GM13976 (cell line): ENCODE measurements around the gene ZNF599.

Source experiments
- DNase-seq: peaks from one replicate; pipeline ENCODE4 v3.0.0; 2012; ENCODE audit warnings: low spot score
- in situ Hi-C: fragments of 300-500 bp; cut with MboI; formaldehyde crosslinking; loops from one replicate; pipeline ENCODE4 v1.12.0; 2022; ENCODE audit warnings: low sequenced_read_pairs, mixed read lengths, inconsistent platforms; ENCODE audit not compliant: unreplicated experiment
- TF ChIP-seq, protein P1 (sequence below): IDR thresholded peaks from 2 replicates; pipeline ENCODE4 v1.5.1; 2012; ENCODE audit warnings: borderline replicate concordance, mild to moderate bottlenecking; ENCODE audit not compliant: insufficient read depth; ENCODE audit errors: extremely low read depth, missing control alignments, control extremely low read depth

The ZNF599 gene

DNA sequence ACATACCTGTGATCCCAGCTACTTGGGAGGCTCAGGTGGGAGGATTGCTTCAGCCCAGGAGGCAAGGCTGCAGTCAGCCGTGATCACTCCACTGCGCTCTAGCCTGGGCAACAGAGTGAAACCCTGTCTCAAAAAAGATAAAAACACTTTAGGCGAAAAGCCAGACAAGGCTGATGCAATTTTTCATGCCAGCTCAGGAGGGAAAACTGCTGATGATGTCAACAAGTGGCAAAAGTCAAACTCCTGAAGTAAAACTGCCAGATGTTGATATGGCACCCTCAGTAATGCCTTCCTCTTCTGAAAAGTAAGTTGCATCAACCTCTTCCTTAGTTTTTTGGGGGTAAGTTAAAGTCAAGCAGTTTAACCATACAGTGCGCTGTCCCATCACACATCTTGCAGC, 15.6 kb downstream of the ZNF599 start:
- no peak for DNase-seq
- TF ChIP-seq, protein P1, sequence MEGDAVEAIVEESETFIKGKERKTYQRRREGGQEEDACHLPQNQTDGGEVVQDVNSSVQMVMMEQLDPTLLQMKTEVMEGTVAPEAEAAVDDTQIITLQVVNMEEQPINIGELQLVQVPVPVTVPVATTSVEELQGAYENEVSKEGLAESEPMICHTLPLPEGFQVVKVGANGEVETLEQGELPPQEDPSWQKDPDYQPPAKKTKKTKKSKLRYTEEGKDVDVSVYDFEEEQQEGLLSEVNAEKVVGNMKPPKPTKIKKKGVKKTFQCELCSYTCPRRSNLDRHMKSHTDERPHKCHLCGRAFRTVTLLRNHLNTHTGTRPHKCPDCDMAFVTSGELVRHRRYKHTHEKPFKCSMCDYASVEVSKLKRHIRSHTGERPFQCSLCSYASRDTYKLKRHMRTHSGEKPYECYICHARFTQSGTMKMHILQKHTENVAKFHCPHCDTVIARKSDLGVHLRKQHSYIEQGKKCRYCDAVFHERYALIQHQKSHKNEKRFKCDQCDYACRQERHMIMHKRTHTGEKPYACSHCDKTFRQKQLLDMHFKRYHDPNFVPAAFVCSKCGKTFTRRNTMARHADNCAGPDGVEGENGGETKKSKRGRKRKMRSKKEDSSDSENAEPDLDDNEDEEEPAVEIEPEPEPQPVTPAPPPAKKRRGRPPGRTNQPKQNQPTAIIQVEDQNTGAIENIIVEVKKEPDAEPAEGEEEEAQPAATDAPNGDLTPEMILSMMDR = no peak
- in situ Hi-C loops = no loop called here

DNA sequence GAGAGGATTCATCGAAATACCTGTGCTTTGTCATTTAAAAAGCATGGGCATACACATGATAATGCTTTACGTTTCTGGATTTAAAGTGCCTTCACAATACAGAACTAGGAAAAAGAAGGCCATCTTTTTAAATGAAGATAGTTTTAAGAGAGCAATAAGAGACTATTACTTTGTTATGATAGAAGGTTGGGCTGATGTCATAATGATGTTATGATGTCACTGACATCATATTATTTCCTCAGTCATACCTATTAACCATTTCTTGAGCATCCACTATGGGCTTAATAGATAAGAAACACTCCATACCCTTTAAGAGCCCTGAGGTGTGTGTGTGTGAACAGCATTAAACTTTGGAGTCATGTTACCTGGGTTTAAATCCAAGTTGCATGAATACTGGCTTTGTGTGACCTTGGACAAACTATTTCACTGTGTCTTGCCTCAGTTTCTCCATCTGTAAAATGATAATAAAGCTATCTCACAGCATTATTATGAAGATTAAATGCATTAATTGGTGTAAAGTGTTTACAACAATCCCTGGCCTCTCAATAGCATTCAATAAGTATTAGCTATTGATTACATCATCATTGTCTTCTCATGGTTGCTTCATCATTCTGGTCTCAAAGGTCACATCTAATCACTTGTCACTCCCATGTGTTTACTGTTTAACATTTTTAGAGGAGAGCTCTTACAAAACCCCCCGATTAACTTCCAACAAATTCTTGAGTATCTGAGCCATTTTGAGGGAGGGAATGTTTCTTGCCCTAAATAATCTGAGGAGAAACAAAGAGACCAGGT, 27.9 kb downstream of the ZNF599 start:
- TF ChIP-seq, protein P1 = no peak
- in situ Hi-C loops = no loop called here
- DNase-seq = no peak

GRCh38 chr19:34734537-34735103, 38.4 kb downstream of the ZNF599 start:
- no peak for DNase-seq
- in situ Hi-C loops = no loop called here
- TF ChIP-seq, protein P1 = no peak

- peak; percentile 88 for DNase-seq
- TF ChIP-seq, protein P1 = no peak
- in situ Hi-C loops = no loop called here
Observed at GRCh38 chr19:34733746-34734536, 39.1 kb downstream of the ZNF599 start, which contains the start of gene ZNF181. TSS of gene ZNF181 (plus strand) at chr19:34734243. CDS start at chr19:34735038, 795 bp downstream.

- DNase-seq = peak; percentile 51
- in situ Hi-C loops = no loop called here
- TF ChIP-seq, protein P1 = no peak
Observed at GRCh38 chr19:34733266-34733745, 39.7 kb downstream of the ZNF599 start.

- DNase-seq = peak; percentile 32
Observed at GRCh38 chr19:34732612-34733211, 40.3 kb downstream of the ZNF599 start.

More at GRCh38 chr19:34732612-34733211, 40.3 kb downstream of the ZNF599 start:
- in situ Hi-C loops = no loop called here
- TF ChIP-seq, protein P1 = no peak
